Activated CD8-positive, alpha-beta memory T cell treated with anti-CD3 and anti-CD28 coated beads, Interleukin-2, amount 10 ng/mL, durations not matched to agents 7 days and 5 days (primary cell): ENCODE results near the gene MAML1. TPM values are rescaled to one million over a fixed set of nuclear protein-coding genes. Genes with fewer than 3 reads are reported as not detected.
A peak's percentile ranks its signal among the peaks of the same experiment; 100 is the strongest.

Experiments used
- ATAC-seq: fragments of 150-1000 bp; cut with Tn5 transposase; one replicate; pipeline ENCODE4 v1.10.0; 2021; ENCODE audit warnings: moderate library complexity
- CTCF ChIA-PET: fragments of 350-600 bp; sonication (Branson Sonifier 250); formaldehyde crosslinking; loops from one replicate; lab custom pipeline; 2021; ENCODE audit warnings: antibody characterized with exemption; lab: Charles Lee
- DNase-seq: peaks from one replicate; pipeline ENCODE4 v3.0.0-alpha.2; 2020
- H3K27ac Mint-ChIP-seq: one replicate; pipeline ENCODE4 v1.8.0; 2021; ENCODE audit warnings: mild to moderate bottlenecking, mixed read lengths
- H3K27me3 Mint-ChIP-seq: one replicate; pipeline ENCODE4 v1.8.0; 2021; ENCODE audit warnings: mixed read lengths
- H3K36me3 Mint-ChIP-seq: one replicate; pipeline ENCODE4 v1.8.0; 2021; ENCODE audit warnings: mild to moderate bottlenecking, mixed read lengths
- H3K4me1 Mint-ChIP-seq: one replicate; pipeline ENCODE4 v1.8.0; 2021; ENCODE audit warnings: mixed read lengths
- H3K4me3 Mint-ChIP-seq: one replicate; pipeline ENCODE4 v1.8.0; 2021; ENCODE audit warnings: mild to moderate bottlenecking, moderate library complexity, mixed read lengths
- H3K9me3 Mint-ChIP-seq: one replicate; pipeline ENCODE4 v1.8.0; 2022; ENCODE audit warnings: low read depth, mixed read lengths
- microRNA-seq: library from miRNA; unstranded; fragments of <30 nt; microRNA quantifications from one replicate; pipeline ENCODE4 v1.2.0, GENCODE V29; 2022
- total RNA-seq, 2 experiments: library from RNA; stranded (reverse); gene quantifications; one replicate each; pipeline ENCODE4 v1.2.3, GENCODE V29; 2021

The MAML1 gene
- total RNA-seq, 2 experiments from 2014 or later, result 34.7 to 34.9 TPM

DNA sequence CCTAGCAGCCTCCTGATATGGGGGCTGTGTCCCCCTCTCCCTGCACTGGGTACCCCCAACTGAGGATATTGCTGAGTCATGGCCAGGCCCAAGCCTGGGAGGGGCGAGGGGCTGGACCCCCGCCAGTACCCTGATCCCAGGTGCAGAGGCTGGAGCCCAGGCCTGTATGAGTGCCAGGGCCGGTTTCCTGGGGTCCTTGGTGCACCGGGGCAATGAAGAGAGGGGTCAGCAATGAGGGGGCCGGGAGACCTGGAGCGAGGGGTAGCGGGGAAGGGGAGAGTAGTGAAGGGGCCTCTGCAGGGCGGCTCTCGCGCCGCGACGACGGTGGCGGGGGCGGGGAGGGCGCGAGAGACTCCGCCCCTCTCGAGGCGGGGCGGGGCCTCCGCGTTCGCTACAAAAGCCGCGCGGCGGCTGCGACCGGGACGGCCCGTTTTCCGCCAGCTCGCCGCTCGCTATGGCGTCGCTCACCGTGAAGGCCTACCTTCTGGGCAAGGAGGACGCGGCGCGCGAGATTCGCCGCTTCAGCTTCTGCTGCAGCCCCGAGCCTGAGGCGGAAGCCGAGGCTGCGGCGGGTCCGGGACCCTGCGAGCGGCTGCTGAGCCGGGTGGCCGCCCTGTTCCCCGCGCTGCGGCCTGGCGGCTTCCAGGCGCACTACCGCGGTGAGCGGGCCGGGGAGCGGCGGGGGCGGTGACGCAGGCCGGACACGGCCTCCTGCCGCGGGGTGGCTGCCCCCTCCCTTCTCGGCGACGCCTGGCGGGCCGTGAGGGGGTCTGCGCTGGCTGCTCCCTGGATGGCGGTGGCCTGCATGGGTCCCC, 88.1 kb downstream of the MAML1 start, which contains the start of gene SQSTM1:
TSS of gene SQSTM1 (plus strand) at position 423 of the 815 bp plus-strand sequence. CDS start at position 455, 32 bp downstream.
- peak within 1 kb of the TSS; percentile 97 for H3K27ac Mint-ChIP-seq
- CTCF ChIA-PET, result interaction anchor here (0.5 to 2.5 kb wide), 7 partner anchors 9 to 86 kb away, joined by 3 to 17 read pairs (median 5); partner anchors contain the start of gene MGAT4B
- ATAC-seq, result peak; percentile 55
- no peaks in the 10 kb centered on the region for H3K27me3 Mint-ChIP-seq
- peaks cover 49% of the 10 kb centered on the region for H3K4me1 Mint-ChIP-seq
- DNase-seq, result peak; percentile 83
- peak within 1 kb of the TSS; percentile 92 for H3K4me3 Mint-ChIP-seq
- no peaks in the 10 kb centered on the region for H3K9me3 Mint-ChIP-seq
- peaks cover 32% of the 10 kb centered on the region for H3K36me3 Mint-ChIP-seq

DNA sequence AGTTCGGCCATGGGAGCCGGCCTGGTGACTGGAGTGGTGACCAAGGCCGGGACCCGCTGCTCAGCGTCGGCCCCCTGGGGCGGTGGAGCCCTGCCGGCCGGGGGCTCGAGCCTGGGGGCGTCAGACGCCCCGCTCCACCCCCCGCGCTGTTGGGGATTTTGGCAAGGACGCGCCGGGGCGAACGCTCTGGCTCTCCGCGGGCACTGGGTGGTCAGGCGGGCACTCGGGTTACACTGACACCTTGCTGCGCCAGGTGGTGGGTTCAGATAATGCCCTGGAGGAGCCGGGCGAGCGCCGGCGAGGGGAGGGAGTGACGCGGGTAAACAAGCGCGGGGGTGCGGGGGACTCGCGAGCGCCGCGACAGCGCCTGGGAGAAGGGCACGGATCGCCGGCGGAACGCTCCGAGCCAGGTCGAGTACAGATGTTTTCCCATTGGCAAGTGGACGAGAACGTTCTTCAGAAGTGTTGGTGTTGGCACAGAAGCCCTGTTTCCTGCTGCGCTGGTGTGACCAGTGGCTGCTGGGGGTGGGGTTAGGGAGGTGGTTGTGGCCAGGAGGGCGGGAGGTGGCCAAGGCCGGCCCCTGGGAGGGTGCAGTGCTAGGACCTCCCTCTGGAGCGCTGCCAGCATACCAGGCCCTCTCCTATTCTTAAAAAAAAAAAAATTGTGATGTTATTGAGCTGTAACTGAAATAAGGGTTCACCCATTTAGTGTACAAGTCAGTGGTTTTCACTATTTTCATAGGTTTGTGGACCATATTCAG, 88.9 kb downstream of the MAML1 start:
- peak overlapping the region; percentile 97 for H3K27ac Mint-ChIP-seq
- H3K27me3 Mint-ChIP-seq, result no peaks in the 10 kb centered on the region
- peaks cover 34% of the 10 kb centered on the region for H3K36me3 Mint-ChIP-seq
- H3K4me1 Mint-ChIP-seq, result peaks cover 51% of the 10 kb centered on the region
- peak; percentile 70 for ATAC-seq
- CTCF ChIA-PET, result interaction anchor here (0.9 to 2.5 kb wide), 3 partner anchors 19 to 27 kb away, joined by 3 to 17 read pairs (median 6); partner anchors contain the start of gene LTC4S
- peak overlapping the region; percentile 92 for H3K4me3 Mint-ChIP-seq
- peak; percentile 94 for DNase-seq
- no peaks in the 10 kb centered on the region for H3K9me3 Mint-ChIP-seq

DNA sequence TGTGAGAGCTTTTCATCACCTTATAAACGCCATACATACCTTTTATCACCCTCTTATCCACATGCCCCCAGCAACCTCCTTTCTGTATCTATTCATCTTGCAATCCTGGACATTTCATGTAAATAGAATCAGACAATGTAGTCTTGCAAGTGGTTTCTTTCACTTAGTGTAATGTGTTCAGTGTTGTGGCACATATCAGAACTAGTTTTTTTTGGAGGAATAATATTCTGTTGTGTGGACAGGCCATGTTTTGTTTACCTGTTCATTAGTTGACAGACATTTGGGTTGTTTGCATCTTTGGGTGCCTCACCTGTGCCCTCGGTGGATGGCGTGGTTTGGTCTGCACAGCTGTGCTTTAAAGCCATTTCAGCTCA, 89.4 kb downstream of the MAML1 start:
- DNase-seq (no peak), ATAC-seq (no peak)
- Mint-ChIP-seq H3K9me3 (no peaks in the 10 kb centered on the region), H3K4me3 (peak overlapping the region; percentile 92), H3K4me1 (peaks cover 54% of the 10 kb centered on the region), H3K36me3 (peaks cover 38% of the 10 kb centered on the region), H3K27ac (peak overlapping the region; percentile 97), H3K27me3 (no peaks in the 10 kb centered on the region)
- CTCF ChIA-PET, result interaction anchor here (0.9 to 1.5 kb wide), 3 partner anchors 20 to 58 kb away, joined by 3 to 6 read pairs (median 6); partner anchors contain the start of gene LTC4S

DNA sequence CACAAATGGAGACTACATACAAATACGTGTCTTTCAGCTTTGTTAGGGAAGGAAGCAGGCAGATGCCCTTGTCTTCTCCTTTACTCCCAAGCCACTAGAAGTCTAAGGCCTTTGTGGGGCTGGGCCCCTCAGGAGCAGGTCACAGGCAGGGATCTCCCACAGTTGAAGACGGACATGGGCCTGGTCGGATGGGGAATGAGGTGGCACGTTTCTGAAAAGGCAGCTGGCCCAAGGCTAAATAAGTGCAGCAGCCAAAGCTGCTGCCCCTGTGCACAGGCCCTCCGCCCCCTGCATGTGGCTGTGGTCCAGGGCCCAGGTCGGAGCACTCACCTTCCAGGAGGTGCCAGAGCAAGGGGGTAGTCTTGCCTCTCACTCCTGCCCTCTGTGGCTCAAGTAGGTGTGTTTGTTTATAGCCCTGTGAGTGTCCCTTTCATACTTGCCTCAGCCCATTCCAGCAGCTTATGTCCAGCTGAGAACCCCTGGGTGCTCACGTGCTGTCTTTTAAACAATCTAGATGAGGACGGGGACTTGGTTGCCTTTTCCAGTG, 89.9 kb downstream of the MAML1 start:
- no peak for ATAC-seq
- H3K4me1 Mint-ChIP-seq, result peaks cover 51% of the 10 kb centered on the region
- peaks cover 40% of the 10 kb centered on the region for H3K36me3 Mint-ChIP-seq

DNA sequence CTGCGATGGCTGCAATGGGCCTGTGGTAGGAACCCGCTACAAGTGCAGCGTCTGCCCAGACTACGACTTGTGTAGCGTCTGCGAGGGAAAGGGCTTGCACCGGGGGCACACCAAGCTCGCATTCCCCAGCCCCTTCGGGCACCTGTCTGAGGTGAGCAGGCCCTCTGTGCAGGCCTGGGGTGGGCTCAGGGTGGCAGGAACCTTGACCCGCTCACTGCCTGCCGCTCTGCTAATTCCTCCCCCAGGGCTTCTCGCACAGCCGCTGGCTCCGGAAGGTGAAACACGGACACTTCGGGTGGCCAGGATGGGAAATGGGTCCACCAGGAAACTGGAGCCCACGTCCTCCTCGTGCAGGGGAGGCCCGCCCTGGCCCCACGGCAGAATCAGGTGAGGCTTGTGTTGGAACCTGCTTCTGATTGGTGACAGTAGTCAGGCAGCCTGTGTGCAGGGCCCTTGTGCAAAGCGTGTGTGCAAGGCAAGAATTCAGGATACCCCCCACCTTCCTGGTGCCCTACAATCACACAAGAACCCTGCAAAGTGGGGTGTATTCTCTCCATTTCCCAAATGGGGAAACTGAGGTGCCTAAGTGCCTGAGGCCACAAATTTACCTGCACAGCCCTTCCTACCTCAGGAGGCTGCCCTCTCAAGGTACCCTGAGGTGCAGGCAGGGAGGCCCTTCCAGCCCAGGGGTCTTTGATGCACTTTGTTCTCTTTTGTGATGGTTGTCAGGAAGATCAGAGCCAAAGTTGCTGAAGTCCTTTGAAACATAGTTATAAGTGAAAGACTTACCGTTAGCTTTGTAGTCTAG, 91.5 kb downstream of the MAML1 start:
- peaks cover 53% of the 10 kb centered on the region for H3K36me3 Mint-ChIP-seq
- DNase-seq, result no peak
- no peaks in the 10 kb centered on the region for H3K9me3 Mint-ChIP-seq
- ATAC-seq, result no peak
- CTCF ChIA-PET, result interaction anchor here (1.1 kb wide), 1 partner anchor 22 kb away, joined by 3 read pairs; no protein-coding TSS in a partner anchor
- H3K27ac Mint-ChIP-seq, result no peak overlapping the region
- peaks cover 40% of the 10 kb centered on the region for H3K4me1 Mint-ChIP-seq
- no peak overlapping the region for H3K4me3 Mint-ChIP-seq
- no peaks in the 10 kb centered on the region for H3K27me3 Mint-ChIP-seq

More for the DNA sequence above, 89.9 kb downstream of the MAML1 start:
- no peak for DNase-seq
- Mint-ChIP-seq H3K27me3 (no peaks in the 10 kb centered on the region), H3K9me3 (no peaks in the 10 kb centered on the region), H3K27ac (peak overlapping the region; percentile 97), H3K4me3 (peak overlapping the region; percentile 92)
- CTCF ChIA-PET, result interaction anchor here (0.7 to 1.5 kb wide), 4 partner anchors 20 to 164 kb away, joined by 3 to 6 read pairs (median 4); partner anchors contain the start of gene LTC4S

DNA sequence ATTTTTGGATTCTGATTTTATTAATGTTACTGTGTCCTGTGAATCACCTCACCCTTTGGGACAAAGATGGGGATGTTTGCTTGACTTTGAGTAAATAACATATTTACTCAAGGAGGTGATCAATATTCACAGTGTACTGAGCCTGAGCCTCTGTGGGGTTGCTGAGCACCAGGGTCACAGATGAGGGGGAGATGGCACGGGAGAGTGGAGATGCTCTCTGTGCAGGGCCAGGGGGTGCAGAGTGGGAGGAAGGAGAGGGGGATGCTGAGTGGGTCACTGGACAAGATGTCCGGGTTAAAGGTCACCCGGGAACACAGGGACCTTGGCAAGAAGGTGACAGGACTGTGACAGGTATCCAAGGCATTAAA, 92.1 kb downstream of the MAML1 start:
- DNase-seq (no peak), ATAC-seq (no peak)
- peaks cover 37% of the 10 kb centered on the region for H3K4me1 Mint-ChIP-seq
- H3K27me3 Mint-ChIP-seq, result no peaks in the 10 kb centered on the region
- CTCF ChIA-PET, result interaction anchor here (1.1 kb wide), 1 partner anchor 23 kb away, joined by 3 read pairs; no protein-coding TSS in a partner anchor
- H3K4me3 Mint-ChIP-seq, result no peak overlapping the region
- peaks cover 59% of the 10 kb centered on the region for H3K36me3 Mint-ChIP-seq
- no peak overlapping the region for H3K27ac Mint-ChIP-seq
- no peaks in the 10 kb centered on the region for H3K9me3 Mint-ChIP-seq

DNA sequence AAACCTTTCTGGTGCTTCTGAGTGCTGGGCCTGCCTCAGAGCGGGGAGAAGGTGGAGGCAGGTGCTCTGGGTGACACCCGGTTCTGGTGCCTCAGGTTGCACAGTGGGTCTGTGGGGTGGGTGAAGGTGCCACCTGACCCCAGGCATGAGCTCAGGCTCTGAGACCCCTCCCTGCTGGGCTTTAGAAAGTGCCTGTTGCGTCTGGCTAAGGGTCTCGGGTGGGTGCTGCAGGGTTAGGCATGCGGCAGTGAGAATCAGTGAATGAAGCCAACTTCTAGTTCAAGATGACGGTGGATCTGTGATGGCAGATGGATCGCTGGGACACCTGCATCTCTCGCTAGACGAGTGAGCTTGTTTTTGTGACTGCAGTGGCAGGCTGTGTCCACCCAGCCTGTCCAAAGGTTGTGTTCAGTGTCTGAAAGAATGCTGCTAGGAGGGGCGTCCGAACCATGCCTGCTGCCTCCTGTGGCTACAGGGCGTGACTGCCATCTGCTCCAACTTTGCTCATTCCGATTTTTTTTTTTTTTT, 93.1 kb downstream of the MAML1 start:
- DNase-seq (no peak), ATAC-seq (no peak)
- Mint-ChIP-seq H3K4me3 (no peak overlapping the region), H3K27me3 (no peaks in the 10 kb centered on the region), H3K9me3 (no peaks in the 10 kb centered on the region), H3K4me1 (peaks cover 30% of the 10 kb centered on the region), H3K36me3 (peaks cover 67% of the 10 kb centered on the region), H3K27ac (no peak overlapping the region)
- CTCF ChIA-PET, result no interaction called here

Small RNA genes within 50 kb of the gene (microRNA-seq; reads per million reads assigned to microRNA genes)
- 3.4 reads per million for gene MIR1229

Other genes starting within 250 kb of the MAML1 start
- gene RUFY1, start 182.3 kb upstream of the MAML1 start, total RNA-seq, result 10 to 100 TPM; 37.4 to 37.9 TPM
- gene HNRNPH1, start 109.2 kb upstream of the MAML1 start, total RNA-seq, result 1,000 to 10,000 TPM in 1 of 2 experiments, 100 to 1,000 TPM in 1; 811 to 1,007 TPM
- under 1 TPM in 1 of 2 experiments, not detected in 1; 0.59 TPM for gene CBY3, start 51.8 kb upstream of the MAML1 start, total RNA-seq
- gene CANX, start 33.9 kb upstream of the MAML1 start, total RNA-seq, result 100 to 1,000 TPM; 273 to 457 TPM
- 1 to 10 TPM in 1 of 2 experiments, under 1 TPM in 1; 0.91 to 1.5 TPM for gene LTC4S, start 61.2 kb downstream of the MAML1 start, total RNA-seq
- gene MGAT4B, start 74.0 kb downstream of the MAML1 start, total RNA-seq, result 100 to 1,000 TPM; 100 to 116 TPM
- 100 to 1,000 TPM; 130 to 198 TPM for gene SQSTM1, start 88.1 kb downstream of the MAML1 start, total RNA-seq
- gene MRNIP, start 126.0 kb downstream of the MAML1 start, total RNA-seq, result 10 to 100 TPM; 20.2 to 21.4 TPM
- 10 to 100 TPM; 71.6 to 83.3 TPM for gene TBC1D9B, start 175.1 kb downstream of the MAML1 start, total RNA-seq